GM18909 (cell line): ENCODE results near the gene TPRX1.
"Not testable (repeated sequence)": the region's sequence is repeated elsewhere in the genome, so short reads cannot be mapped to it uniquely, and the experiment has no call there.

Source experiments
- ATAC-seq: cut with Tn5 transposase; IDR thresholded peaks from one replicate; pipeline ENCODE4 v1.9.1; 2021; ENCODE audit warnings: mild to moderate bottlenecking; ENCODE audit not compliant: unreplicated experiment, poor library complexity

TPRX1 gene, protein sequence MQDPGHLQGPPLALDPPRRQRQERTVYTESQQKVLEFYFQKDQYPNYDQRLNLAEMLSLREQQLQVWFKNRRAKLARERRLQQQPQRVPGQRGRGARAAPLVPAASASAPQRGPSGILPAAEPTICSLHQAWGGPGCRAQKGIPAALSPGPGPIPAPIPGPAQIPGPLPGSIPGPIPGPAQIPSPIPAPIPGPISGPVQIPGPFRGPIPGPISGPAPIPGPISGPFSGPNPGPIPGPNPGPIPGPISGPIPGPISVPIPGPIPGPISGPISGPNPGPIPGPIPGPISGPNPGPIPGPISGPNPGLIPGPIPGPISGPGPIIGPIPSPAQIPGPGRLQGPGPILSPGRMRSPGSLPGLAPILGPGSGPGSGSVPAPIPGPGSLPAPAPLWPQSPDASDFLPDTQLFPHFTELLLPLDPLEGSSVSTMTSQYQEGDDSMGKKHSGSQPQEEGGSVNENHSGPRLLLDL

DNA sequence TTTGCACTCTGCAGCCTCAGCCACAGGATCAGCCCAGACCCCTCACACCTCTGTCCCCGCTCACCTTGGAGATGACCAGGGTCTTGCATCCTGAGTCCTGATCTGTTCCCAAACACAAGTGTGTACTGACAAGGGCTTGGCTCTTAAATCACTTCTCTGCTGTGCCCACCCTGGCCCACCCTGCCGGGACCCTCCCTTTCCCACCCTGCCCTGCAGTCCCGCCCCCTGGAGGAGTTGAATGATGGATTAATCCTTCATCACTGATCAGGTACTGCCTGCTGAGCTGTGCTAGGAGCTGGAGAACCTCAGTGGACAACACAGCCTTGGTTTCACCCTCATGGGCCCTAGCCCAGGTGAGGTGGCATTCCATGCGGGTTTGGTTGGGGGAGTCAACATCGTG is at the start of gene TPRX1:
Gene TPRX1, minus strand, starts transcription at position 101 of the 400 bp plus-strand sequence. Its CDS starts 12 bp downstream, at position 89.
- ATAC-seq, result not testable (repeated sequence)

DNA sequence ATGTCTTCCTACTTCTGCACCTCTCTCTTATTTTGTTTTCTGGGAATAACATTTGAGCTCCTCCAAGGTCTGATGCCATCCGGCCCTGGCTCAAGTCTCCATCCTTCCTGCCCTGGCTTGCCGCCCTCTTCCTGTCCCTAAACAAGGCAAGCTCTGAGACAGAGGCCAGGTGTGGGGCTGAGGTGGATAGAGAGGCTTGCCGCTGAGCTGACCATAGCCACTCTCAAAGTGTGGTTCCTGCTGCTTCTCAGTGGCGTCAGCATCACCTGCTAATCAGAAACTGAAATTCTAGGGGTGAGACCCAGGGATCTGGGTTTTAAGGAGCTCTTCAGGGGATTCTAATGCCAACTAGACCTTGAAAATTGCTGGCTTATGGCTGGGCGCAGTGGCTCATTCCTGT is 48.7 kb upstream of the TPRX1 start:
- no peak for ATAC-seq

- no peak for ATAC-seq
Measured at GRCh38 chr19:47848823-47849473, 44.6 kb upstream of the TPRX1 start.

DNA sequence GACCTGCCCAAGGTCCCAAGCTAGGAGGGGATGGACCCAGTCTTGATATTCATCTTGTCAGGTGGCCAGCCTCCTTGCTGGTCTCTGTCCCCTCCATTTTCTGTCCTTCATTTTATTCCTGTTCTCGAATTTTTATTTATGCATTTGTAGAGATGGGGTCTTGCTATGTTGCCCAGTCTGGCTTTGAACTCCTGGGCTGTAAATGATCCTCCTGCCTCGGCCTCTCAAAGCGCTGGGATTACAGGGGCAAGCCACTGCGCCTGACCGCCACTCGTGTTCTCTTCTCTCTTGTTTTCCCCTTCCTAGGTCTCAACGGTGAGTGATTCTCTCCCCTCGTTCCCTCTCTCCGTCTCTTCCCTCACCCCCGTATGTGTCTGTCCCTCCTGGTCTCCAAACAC is 44.1 kb upstream of the TPRX1 start:
- no peak for ATAC-seq

DNA sequence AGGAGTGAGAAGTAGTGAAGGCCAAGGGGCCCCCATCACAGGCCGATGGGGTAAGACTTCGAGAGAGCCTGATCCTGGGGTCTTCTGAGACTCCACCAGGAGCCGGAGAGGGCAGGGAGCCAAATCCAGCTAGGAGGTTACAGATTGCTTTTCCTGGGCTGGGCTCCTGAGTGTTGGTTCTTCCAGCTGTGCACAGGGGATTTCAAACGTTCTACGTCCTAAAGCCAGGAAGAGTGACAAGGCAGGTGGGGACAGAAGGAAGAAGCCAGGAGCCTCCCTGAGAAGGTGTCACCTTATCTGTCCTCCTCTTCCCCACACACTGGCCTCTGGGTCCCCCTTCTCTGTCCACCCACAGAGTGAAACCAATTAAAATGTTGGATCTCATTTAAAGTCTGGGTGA is 38.6 kb upstream of the TPRX1 start:
- ATAC-seq, result no peak

DNA sequence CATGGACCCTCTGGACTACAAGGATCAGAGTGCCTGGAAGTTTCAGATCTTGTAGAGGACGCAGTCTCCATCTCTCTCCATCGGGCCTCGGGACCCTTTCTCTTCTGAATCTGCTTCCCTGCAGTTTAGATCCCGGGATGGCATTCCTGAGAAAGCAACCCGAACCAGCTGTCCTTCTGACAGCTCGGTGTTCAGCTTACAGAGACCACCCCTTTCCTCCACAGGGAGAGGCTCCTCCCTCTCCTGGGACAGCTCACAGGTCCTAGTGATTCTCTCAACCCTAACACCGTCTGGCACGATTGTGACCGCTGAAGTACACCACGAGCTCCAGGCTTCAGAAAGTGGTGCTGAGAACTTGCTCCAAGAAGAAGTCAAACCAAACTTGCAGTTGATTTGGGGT is 35.6 kb upstream of the TPRX1 start:
- no peak for ATAC-seq

- no peak for ATAC-seq
Measured at GRCh38 chr19:47839411-47839810, 35.1 kb upstream of the TPRX1 start.

GRCh38 chr19:47836038-47836437 is 31.7 kb upstream of the TPRX1 start:
- no peak for ATAC-seq

GRCh38 chr19:47832723-47833122 is 28.4 kb upstream of the TPRX1 start:
- no peak for ATAC-seq

- ATAC-seq, result no peak
Measured at GRCh38 chr19:47826800-47827199, 22.4 kb upstream of the TPRX1 start.

DNA sequence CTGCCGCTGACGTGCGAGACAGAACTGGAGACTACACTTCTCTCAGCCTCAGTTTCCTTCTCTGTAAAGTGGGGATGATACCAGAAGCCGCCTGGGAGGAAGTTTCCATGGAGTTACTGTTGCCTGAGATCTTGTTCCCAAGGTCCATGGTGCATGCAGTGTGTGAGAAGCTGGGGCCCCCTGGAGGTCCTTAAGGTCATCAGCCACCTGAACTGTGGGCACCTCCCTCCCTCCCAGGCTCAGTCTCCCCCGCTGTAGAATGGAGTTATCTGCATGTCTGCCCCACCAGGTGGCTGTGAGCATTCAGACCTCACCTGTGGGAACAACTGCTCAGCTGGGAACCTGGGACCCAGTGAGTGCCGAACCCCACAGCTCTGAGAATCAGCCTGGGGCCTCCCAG is 20.0 kb upstream of the TPRX1 start:
- no peak for ATAC-seq

DNA sequence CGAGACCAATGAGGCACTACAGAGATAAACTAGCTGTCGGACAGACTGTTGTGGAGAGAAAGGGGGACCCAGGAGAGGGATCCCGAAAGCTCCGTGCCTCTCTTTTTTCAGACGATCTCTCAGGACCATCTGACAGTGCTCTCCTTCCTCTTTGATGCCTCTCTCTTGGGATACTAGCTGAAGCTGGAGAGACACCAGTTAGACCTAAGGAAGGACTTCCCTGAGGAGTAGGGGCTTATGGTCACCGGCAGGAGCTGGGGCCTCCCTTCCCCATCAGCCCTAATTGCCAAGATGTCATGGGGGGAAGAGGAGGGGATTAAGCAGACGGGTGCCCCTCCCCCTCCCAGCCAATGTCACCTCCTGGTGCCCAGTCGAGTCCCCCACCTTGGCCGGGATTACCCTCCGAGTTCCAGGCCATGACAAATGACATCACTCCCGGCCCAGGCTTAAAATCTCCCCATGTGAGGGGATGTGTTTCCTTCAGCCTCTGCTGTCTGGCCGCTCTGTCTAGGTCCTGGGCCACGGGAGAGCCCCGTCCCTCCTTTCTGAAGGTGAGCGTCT is 17.2 kb upstream of the TPRX1 start, which contains the start of gene CRX:
Gene CRX, plus strand, starts transcription at position 478 of the 561 bp plus-strand sequence. CDS start 12,507 bp downstream, outside the sequence.
- ATAC-seq, result no peak

DNA sequence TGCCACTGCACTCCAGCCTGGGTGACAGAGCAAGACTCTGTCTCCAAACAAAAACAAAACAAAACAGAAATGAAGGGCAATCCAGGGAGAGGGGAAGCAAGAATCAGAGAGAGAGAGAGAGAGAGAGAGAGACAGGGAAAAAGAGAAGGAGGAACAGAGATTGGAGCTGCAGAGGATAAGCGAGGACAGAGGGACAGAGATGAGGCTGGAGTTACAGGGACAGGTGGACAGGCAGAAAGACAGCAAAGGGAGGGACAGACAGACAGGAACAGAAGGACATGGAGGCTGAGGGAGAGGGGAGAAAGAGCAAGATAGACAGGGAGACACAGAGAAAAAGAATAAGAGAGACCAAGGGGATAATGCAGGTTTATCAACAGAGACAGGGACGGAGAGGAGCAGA is 16.1 kb upstream of the TPRX1 start:
- ATAC-seq, result no peak

- ATAC-seq, result no peak
Measured at GRCh38 chr19:47819858-47820257, 15.5 kb upstream of the TPRX1 start.

DNA sequence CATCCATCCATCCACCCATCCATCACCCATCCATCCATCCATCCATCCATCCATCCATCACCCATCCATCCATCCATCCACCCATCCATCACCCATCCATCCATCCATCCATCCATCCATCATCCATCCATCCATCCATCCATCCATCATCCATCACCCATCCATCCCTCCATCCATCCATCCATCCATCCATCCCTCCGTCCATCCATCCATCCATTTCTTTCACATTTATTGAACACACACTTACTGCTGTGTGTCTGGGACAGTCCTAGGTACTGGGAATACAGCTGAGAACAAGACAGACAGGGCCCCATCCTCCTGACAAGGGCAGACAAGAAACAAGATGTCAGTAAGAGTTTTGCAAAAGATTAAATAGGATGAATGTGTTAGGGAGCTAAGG is 13.9 kb upstream of the TPRX1 start:
- not testable (repeated sequence) for ATAC-seq

DNA sequence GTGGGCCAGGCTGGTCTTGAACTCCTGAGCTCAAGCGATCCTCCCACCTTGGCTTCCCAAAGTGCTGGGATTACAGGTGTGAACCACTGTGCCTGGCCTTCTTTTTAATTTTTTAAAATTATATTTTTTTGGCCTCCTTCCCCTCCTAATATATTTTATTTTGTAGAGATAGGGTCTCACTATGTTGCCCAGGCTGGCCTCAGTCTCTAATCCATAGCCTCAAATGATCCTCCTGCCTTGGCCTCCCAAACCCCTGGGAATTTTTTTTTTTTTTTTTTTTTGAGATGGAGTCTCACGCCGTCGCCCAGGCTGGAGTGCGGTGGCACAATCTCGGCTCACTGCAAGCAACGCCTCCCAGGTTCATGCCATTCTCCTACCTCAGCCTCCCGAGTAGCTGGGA is 11.9 kb upstream of the TPRX1 start:
- not testable (repeated sequence) for ATAC-seq

- ATAC-seq, result no peak
Measured at GRCh38 chr19:47813995-47814328, 9.6 kb upstream of the TPRX1 start.

GRCh38 chr19:47813304-47813994 is 9.1 kb upstream of the TPRX1 start:
- no peak for ATAC-seq

- no peak for ATAC-seq
Measured at GRCh38 chr19:47806435-47806834, 2.1 kb upstream of the TPRX1 start.

DNA sequence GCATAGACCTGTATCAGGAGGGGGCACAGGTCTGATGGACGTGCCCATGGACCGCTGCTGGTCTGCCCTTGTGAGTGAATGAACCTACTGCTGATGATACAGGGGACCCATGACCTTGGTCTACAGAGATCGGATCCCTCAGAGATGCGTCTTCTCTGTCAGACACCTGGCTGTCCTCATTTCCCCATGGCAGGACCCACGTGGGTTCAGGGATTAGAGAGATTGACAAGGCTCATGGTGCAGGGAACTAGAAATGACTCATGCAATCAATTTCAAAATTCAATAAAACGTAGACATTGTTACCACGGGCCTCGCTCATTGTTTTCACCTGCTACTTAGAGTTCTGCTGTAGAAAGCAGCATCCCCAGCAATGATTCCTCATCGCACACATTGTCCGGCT is 962 bp upstream of the TPRX1 start:
- no peak for ATAC-seq

DNA sequence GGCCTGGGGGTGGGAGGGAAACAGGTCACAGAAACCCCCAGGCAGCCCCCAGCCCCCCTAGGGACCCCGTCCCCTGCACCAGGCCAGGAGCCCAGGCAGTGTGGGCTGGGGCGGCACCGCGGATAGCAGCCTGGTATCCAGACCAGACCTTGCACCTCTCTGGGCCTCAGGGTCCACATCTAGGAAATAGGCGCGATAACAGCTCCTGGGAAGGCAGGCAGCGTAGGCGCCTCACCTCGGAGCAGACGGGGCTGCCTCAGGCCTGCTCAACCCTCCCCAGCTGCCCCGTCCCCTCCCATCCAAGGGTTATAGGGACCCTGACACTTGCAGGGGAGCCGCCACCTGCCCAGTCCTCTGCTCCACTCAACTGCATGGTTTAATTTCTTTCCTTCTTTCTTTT is 680 bp downstream of the TPRX1 start:
- not testable (repeated sequence) for ATAC-seq
